HEK293T (cell line): Measurements from ENCODE around the gene ACADM.

Source experiments
- BHLHE40 ChIP-seq: fragments of 450-650 bp; IDR thresholded peaks from 2 replicates; pipeline ENCODE4 v1.6.1; 2016; ENCODE audit warnings: mild to moderate bottlenecking, moderate library complexity, borderline replicate concordance
- CTBP1 ChIP-seq: fragments of 450-650 bp; IDR thresholded peaks from 2 replicates; pipeline ENCODE4 v1.6.1; 2016; ENCODE audit warnings: borderline replicate concordance
- ELF4 ChIP-seq: fragments of 450-650 bp; IDR thresholded peaks from 2 replicates; pipeline ENCODE4 v1.6.1; 2017; ENCODE audit warnings: antibody characterized with exemption
- FOXA1 ChIP-seq: fragments of 450-650 bp; IDR thresholded peaks from 2 replicates; pipeline ENCODE4 v1.6.1; 2016; ENCODE audit warnings: mild to moderate bottlenecking
- FOXM1 ChIP-seq: fragments of 450-650 bp; IDR thresholded peaks from 2 replicates; pipeline ENCODE4 v1.6.1; 2017; ENCODE audit warnings: mild to moderate bottlenecking, borderline replicate concordance
- HDGF ChIP-seq: fragments of 450-650 bp; IDR thresholded peaks from 2 replicates; pipeline ENCODE4 v1.6.1; 2017; ENCODE audit warnings: antibody characterized with exemption, borderline replicate concordance
- L3MBTL2 ChIP-seq: fragments of 450-650 bp; conservative IDR thresholded peaks from 2 replicates; pipeline ENCODE4 v1.6.1; 2016; ENCODE audit warnings: mild to moderate bottlenecking
- NFRKB ChIP-seq: fragments of 450-650 bp; IDR thresholded peaks from 2 replicates; pipeline ENCODE4 v1.6.1; 2016; ENCODE audit warnings: mild to moderate bottlenecking, moderate library complexity
- PKNOX1 ChIP-seq: fragments of 450-650 bp; IDR thresholded peaks from 2 replicates; pipeline ENCODE4 v1.6.1; 2016
- SP1 ChIP-seq: fragments of 450-650 bp; IDR thresholded peaks from 2 replicates; pipeline ENCODE4 v1.6.1; 2017
- SUZ12 ChIP-seq: fragments of 450-650 bp; IDR thresholded peaks from 2 replicates; pipeline ENCODE4 v1.6.1; 2016; ENCODE audit warnings: mild to moderate bottlenecking
- ZNF384 ChIP-seq: fragments of 450-650 bp; IDR thresholded peaks from 2 replicates; pipeline ENCODE4 v1.6.1; 2016

- TF ChIP-seq NFRKB (no peak), SP1 (no peak), L3MBTL2 (no peak), HDGF (no peak), CTBP1 (no peak), SUZ12 (no peak), BHLHE40 (no peak), ELF4 (no peak), PKNOX1 (no peak), FOXA1 (no peak), ZNF384 (no peak), FOXM1 (no peak)
Measured at GRCh38 chr1:75789988-75790387, 65.5 kb downstream of the ACADM start.
